ENCODE measurements around the gene NSMCE3.
A peak's percentile ranks its signal among the peaks of the same experiment; 100 is the strongest.

NSMCE3 gene

GRCh38 chr15:29275855-29276254, 6.2 kb upstream of the NSMCE3 start:
- TF ChIP-seq CTCF (IDR thresholded peaks at IDR 0.05; ENCODE audit: control insufficient read depth, insufficient read depth, low read depth, low read length, missing control alignments) = no peak
- H3K4me3 ChIP-seq (ENCODE audit: control insufficient read depth, low read depth, low read length) = no peak overlapping the region
- no peak for DNase-seq (ENCODE audit: low read depth)

DNA sequence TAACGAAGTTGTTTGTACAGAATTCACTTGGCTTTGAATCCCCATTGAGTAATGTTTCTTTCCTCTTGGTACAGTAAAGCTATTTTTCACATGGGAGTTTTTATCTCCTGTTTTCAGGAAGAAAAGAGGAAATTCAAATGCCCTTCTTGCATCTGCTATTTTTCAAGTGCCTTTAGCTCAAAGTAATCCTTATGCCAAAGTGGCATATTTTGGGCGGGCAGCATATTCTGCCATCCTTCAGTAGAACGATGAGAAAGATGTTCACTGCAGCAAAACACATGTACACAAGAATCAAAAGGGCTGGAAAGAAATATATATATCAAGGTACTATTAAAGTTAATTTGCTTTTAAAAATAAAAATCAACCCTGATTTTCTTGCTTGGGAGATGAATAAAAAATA, 5.3 kb upstream of the NSMCE3 start:
- no peak for TF ChIP-seq CTCF (IDR thresholded peaks at IDR 0.05; ENCODE audit: control insufficient read depth, insufficient read depth, low read depth, low read length, missing control alignments)
- no peak for DNase-seq (ENCODE audit: low read depth)
- H3K4me3 ChIP-seq (ENCODE audit: control insufficient read depth, low read depth, low read length) = no peak overlapping the region

DNA sequence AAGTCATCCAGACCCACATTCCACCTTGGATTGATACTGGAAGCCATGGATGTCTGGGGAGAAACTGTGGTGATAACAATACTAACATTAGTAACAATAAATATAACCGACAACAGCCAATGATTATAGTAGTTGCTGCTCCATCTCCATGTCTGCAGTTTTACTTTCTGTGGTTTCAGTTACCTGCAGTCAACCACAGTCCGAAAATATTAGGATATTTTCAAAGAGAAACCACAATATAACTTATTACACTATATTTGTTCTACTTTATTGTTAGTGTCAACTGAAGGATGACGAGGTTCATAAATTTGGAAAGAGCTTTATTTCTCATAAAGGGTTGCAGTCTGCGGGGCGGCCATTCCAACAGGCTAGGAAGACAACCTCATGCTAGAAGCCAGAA, 2.6 kb upstream of the NSMCE3 start:
- no peak for DNase-seq (ENCODE audit: low read depth)
- no peak for TF ChIP-seq CTCF (IDR thresholded peaks at IDR 0.05; ENCODE audit: control insufficient read depth, insufficient read depth, low read depth, low read length, missing control alignments)
- H3K4me3 ChIP-seq (ENCODE audit: control insufficient read depth, low read depth, low read length) = no peak overlapping the region

GRCh38 chr15:29270976-29271375, 1.4 kb upstream of the NSMCE3 start:
- no peak for DNase-seq (ENCODE audit: low read depth)
- TF ChIP-seq CTCF (IDR thresholded peaks at IDR 0.05; ENCODE audit: control insufficient read depth, insufficient read depth, low read depth, low read length, missing control alignments) = no peak
- no peak overlapping the region for H3K4me3 ChIP-seq (ENCODE audit: control insufficient read depth, low read depth, low read length)

DNA sequence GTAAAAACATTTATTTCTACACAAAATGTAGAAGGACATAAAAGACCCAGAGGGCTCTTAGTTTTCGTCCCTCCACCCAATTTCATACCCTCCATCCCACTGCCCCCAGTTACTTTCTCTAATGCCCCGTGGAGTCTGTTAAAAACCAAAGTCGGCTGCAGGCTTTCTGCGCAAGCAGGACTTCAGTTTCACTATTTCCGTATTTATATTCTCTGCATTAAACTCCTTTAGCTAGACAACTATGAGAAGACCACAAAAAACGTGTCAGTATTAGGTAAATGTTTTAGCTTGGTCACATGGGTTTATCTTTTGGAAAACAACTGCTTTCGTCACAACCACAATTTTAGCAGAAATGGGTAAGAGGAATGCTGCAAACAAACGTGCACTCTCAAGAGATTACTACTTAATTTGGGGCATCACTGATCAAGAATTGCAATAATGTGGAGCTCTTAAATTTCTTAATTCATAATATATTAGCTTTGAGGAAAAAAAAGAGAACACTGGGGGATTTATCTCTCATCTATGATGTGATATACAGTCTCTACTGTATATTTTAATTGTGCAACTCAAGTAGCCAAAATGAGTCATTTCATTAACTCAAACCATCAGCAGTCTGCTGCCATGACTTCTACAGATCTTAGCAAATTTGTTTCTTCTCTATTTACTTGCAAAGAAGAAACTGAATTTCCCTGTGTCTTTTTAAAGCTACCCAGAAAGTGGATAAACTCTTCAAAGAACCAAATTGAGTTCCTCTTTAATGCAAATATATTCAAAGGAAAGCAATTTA, 740 bp upstream of the NSMCE3 start:
- TF ChIP-seq CTCF (IDR thresholded peaks at IDR 0.05; ENCODE audit: control insufficient read depth, insufficient read depth, low read depth, low read length, missing control alignments) = no peak
- H3K4me3 ChIP-seq (ENCODE audit: control insufficient read depth, low read depth, low read length) = peak overlapping the region; percentile 86
- DNase-seq (ENCODE audit: low read depth) = no peak

- peak overlapping the region; percentile 86 for H3K4me3 ChIP-seq (ENCODE audit: control insufficient read depth, low read depth, low read length)
- TF ChIP-seq CTCF (IDR thresholded peaks at IDR 0.05; ENCODE audit: control insufficient read depth, insufficient read depth, low read depth, low read length, missing control alignments) = no peak
- no peak for DNase-seq (ENCODE audit: low read depth)
These were observed 727 bp downstream of the NSMCE3 start for GRCh38 chr15:29268706-29269484.

Measured in AG09309 (cell line).